ENCODE results near the gene PA2G4.

- TF ChIP-seq GATA2 (IDR thresholded peaks at IDR 0.05; ENCODE audit: low read depth, low read length) (no peak), GATA3 (IDR thresholded peaks at IDR 0.05; ENCODE audit: low read depth, low read length) (no peak)
Observed at GRCh38 chr12:56115329-56115728, 11.0 kb downstream of the PA2G4 start.

Data from SH-SY5Y (cell line).